ENCODE measurements around the gene TMCC2. TPM values are rescaled to one million over a fixed set of nuclear protein-coding genes. Genes with fewer than 3 reads are reported as not detected.

Gene TMCC2
- total RNA-seq, 3 donors from 2014 or later (not counting 1 experiment from before 2014, with no cell fraction given): 0.93 to 1.5 (median 1.1) TPM

GRCh38 chr1:205239078-205239477, 11.3 kb downstream of the TMCC2 start:
- peaks cover 2% of the 10 kb centered on the region for H3K27me3 ChIP-seq (ENCODE audit: control insufficient read depth, insufficient read depth, low read length)
- H3K27ac ChIP-seq (ENCODE audit: low read length): no peak overlapping the region
- Mint-ChIP-seq H3K27ac (no peak overlapping the region), H3K4me3 (no peak overlapping the region), H3K9me3 (no peaks in the 10 kb centered on the region), H3K36me3 (no peaks in the 10 kb centered on the region), H3K4me1 (no peaks in the 10 kb centered on the region), H3K27me3 (ENCODE audit: low read depth in 2 of 2) (peaks cover 29 to 32% of the 10 kb centered on the region in 2 donors)
- WGBS (ENCODE audit: insufficient coverage): 97% methylated on average over 3 of the region's 3 CpGs
- no peaks in the 10 kb centered on the region for H3K36me3 ChIP-seq (ENCODE audit: control insufficient read depth, insufficient read depth, low read length)
- no peak overlapping the region for H3K4me3 ChIP-seq (ENCODE audit: low read length)
- ATAC-seq: no peak
- TF ChIP-seq, protein P1, sequence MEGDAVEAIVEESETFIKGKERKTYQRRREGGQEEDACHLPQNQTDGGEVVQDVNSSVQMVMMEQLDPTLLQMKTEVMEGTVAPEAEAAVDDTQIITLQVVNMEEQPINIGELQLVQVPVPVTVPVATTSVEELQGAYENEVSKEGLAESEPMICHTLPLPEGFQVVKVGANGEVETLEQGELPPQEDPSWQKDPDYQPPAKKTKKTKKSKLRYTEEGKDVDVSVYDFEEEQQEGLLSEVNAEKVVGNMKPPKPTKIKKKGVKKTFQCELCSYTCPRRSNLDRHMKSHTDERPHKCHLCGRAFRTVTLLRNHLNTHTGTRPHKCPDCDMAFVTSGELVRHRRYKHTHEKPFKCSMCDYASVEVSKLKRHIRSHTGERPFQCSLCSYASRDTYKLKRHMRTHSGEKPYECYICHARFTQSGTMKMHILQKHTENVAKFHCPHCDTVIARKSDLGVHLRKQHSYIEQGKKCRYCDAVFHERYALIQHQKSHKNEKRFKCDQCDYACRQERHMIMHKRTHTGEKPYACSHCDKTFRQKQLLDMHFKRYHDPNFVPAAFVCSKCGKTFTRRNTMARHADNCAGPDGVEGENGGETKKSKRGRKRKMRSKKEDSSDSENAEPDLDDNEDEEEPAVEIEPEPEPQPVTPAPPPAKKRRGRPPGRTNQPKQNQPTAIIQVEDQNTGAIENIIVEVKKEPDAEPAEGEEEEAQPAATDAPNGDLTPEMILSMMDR (IDR thresholded peaks at IDR 0.05): no peak
- intact Hi-C loops (cut with micrococcal nuclease): no loop called here
- no peaks in the 10 kb centered on the region for H3K4me1 ChIP-seq (ENCODE audit: control insufficient read depth, insufficient read depth, low read length)
- no peak for DNase-seq
- no peaks in the 10 kb centered on the region for H3K9me3 ChIP-seq (ENCODE audit: control insufficient read depth, insufficient read depth, low read length)

GRCh38 chr1:205240118-205240517, 12.4 kb downstream of the TMCC2 start:
- no peak for DNase-seq
- H3K4me1 Mint-ChIP-seq: no peaks in the 10 kb centered on the region
- Histone ChIP-seq H3K27me3 (ENCODE audit: control insufficient read depth, insufficient read depth, low read length) (peaks cover 2% of the 10 kb centered on the region), H3K4me3 (ENCODE audit: low read length) (no peak overlapping the region), H3K9me3 (ENCODE audit: control insufficient read depth, insufficient read depth, low read length) (no peaks in the 10 kb centered on the region), H3K4me1 (ENCODE audit: control insufficient read depth, insufficient read depth, low read length) (no peaks in the 10 kb centered on the region), H3K27ac (ENCODE audit: low read length) (no peak overlapping the region), H3K36me3 (ENCODE audit: control insufficient read depth, insufficient read depth, low read length) (no peaks in the 10 kb centered on the region)
- intact Hi-C loops (cut with micrococcal nuclease): loop anchor here (10.0 kb wide), 1 partner anchor 175 kb away; no protein-coding TSS in a partner anchor
- WGBS (ENCODE audit: insufficient coverage): 90% methylated on average over 6 of the region's 6 CpGs
- peaks cover 26 to 32% of the 10 kb centered on the region in 2 donors for H3K27me3 Mint-ChIP-seq (ENCODE audit: low read depth in 2 of 2)
- H3K9me3 Mint-ChIP-seq: no peaks in the 10 kb centered on the region
- H3K27ac Mint-ChIP-seq: no peak overlapping the region
- no peaks in the 10 kb centered on the region for H3K36me3 Mint-ChIP-seq
- no peak overlapping the region for H3K4me3 Mint-ChIP-seq
- no peak for ATAC-seq
- TF ChIP-seq, protein P1 (IDR thresholded peaks at IDR 0.05): no peak

DNA sequence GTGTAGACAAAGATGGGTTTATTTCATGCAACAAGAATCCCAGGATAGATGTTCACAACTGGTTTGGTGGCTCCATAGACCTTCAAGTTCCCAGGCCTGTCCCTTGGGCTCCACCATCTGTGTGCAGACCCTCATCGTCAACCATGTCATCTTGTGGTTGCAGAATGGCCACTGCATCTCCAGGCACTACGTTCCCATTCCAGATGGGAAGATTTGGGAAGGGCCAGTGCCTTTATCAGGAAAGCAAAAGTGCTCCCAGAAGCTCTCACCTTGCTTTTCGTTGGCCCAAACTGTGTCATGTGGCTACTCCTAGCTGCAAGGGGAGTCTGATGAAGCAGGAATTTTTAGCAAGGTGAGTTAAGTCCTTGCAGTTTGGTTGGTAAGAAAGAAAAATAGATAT, 12.8 kb downstream of the TMCC2 start:
- Histone ChIP-seq H3K4me1 (ENCODE audit: control insufficient read depth, insufficient read depth, low read length) (no peaks in the 10 kb centered on the region), H3K4me3 (ENCODE audit: low read length) (no peak overlapping the region), H3K9me3 (ENCODE audit: control insufficient read depth, insufficient read depth, low read length) (no peaks in the 10 kb centered on the region), H3K27me3 (ENCODE audit: control insufficient read depth, insufficient read depth, low read length) (peaks cover 2% of the 10 kb centered on the region), H3K36me3 (ENCODE audit: control insufficient read depth, insufficient read depth, low read length) (no peaks in the 10 kb centered on the region), H3K27ac (ENCODE audit: low read length) (no peak overlapping the region)
- no peak overlapping the region for H3K27ac Mint-ChIP-seq
- no peaks in the 10 kb centered on the region for H3K36me3 Mint-ChIP-seq
- TF ChIP-seq, protein P1 (IDR thresholded peaks at IDR 0.05): no peak
- 83% methylated on average over 3 of the region's 3 CpGs for WGBS (ENCODE audit: insufficient coverage)
- H3K27me3 Mint-ChIP-seq (ENCODE audit: low read depth in 2 of 2): peaks cover 26 to 32% of the 10 kb centered on the region in 2 donors
- no peaks in the 10 kb centered on the region for H3K9me3 Mint-ChIP-seq
- ATAC-seq (no peak), DNase-seq (no peak)
- H3K4me1 Mint-ChIP-seq: no peaks in the 10 kb centered on the region
- no peak overlapping the region for H3K4me3 Mint-ChIP-seq
- intact Hi-C loops (cut with micrococcal nuclease): loop anchor here (10.0 kb wide), 1 partner anchor 176 kb away; no protein-coding TSS in a partner anchor
